GM12891 (cell line): Measurements from ENCODE around the gene TMEM258.

Experiments used
- DNase-seq: peaks from one replicate; pipeline ENCODE4 v3.0.0; 2011; ENCODE audit warnings: low spot score; ENCODE audit not compliant: insufficient read length
- FAIRE-seq: peaks from 2 replicates; lab custom pipeline; 2011; peaks lifted over from hg19 to GRCh38; lab: Jason Lieb, UNC
- PAX5 ChIP-seq: IDR thresholded peaks from 2 replicates; pipeline ENCODE4 v1.6.1; 2011; ENCODE audit warnings: low read length, moderate library complexity, mild to moderate bottlenecking; ENCODE audit not compliant: insufficient read depth, severe bottlenecking
- POLR2A ChIP-seq: IDR thresholded peaks from 2 replicates; pipeline ENCODE4 v1.6.1; 2011; ENCODE audit warnings: low read depth, low read length, control low read depth
- POLR2AphosphoS5 ChIP-seq: IDR thresholded peaks from 2 replicates; pipeline ENCODE4 v1.6.1; 2011; ENCODE audit warnings: low read depth, low read length, control low read depth
- POU2F2 ChIP-seq: IDR thresholded peaks from 2 replicates; pipeline ENCODE4 v1.6.1; 2011; ENCODE audit warnings: low read depth, mild to moderate bottlenecking, control low read depth, low read length, moderate library complexity
- SPI1 ChIP-seq: IDR thresholded peaks from 2 replicates; pipeline ENCODE4 v1.6.1; 2011; ENCODE audit warnings: low read depth, low read length, control low read depth
- TAF1 ChIP-seq: IDR thresholded peaks from 2 replicates; pipeline ENCODE4 v1.6.1; 2011; ENCODE audit warnings: low read depth, low read length, control low read depth

TMEM258 gene

GRCh38 chr11:61787928-61788491 is 4.4 kb downstream of the TMEM258 start:
- TF ChIP-seq POU2F2 (no peak), SPI1 (no peak), TAF1 (no peak), POLR2AphosphoS5 (no peak), PAX5 (no peak)
- FAIRE-seq (no peak), DNase-seq (no peak)

- FAIRE-seq (no peak), DNase-seq (no peak)
- TF ChIP-seq TAF1 (no peak), POLR2A (no peak), PAX5 (no peak), SPI1 (no peak), POLR2AphosphoS5 (no peak), POU2F2 (no peak)
Observed at GRCh38 chr11:61785837-61786402, 6.5 kb downstream of the TMEM258 start.

GRCh38 chr11:61784506-61784805 is 7.9 kb downstream of the TMEM258 start:
- TF ChIP-seq POLR2AphosphoS5 (0 out of 2 replicates have a peak, but pooled peaks have one; percentile 6), POLR2A (no peak)
- FAIRE-seq, result no peak
- DNase-seq, result no peak

- no peak for FAIRE-seq
- TF ChIP-seq TAF1 (no peak), POLR2AphosphoS5 (0 out of 2 replicates have a peak, but pooled peaks have one; percentile 18)
- DNase-seq, result no peak
Observed at GRCh38 chr11:61783717-61784505, 8.5 kb downstream of the TMEM258 start.

- TF ChIP-seq POU2F2 (no peak), PAX5 (no peak), POLR2A (no peak), SPI1 (no peak), TAF1 (no peak), POLR2AphosphoS5 (no peak)
- FAIRE-seq (no peak), DNase-seq (no peak)
Observed at GRCh38 chr11:61782841-61783240, 9.6 kb downstream of the TMEM258 start.

- DNase-seq (no peak), FAIRE-seq (no peak)
- no peak for TF ChIP-seq SPI1
- no peak for TF ChIP-seq POLR2AphosphoS5
- no peak for TF ChIP-seq PAX5
- TF ChIP-seq TAF1, result no peak
- no peak for TF ChIP-seq POLR2A
Observed at GRCh38 chr11:61782299-61782698, 10.1 kb downstream of the TMEM258 start.

- no peak for FAIRE-seq
- TF ChIP-seq SPI1 (no peak), PAX5 (no peak), POLR2A (no peak), POLR2AphosphoS5 (no peak), POU2F2 (no peak), TAF1 (no peak)
- DNase-seq, result no peak
Observed at GRCh38 chr11:61781585-61781984, 10.8 kb downstream of the TMEM258 start.

GRCh38 chr11:61780581-61781162 is 11.7 kb downstream of the TMEM258 start:
- TF ChIP-seq POU2F2 (no peak), SPI1 (no peak), PAX5 (no peak), TAF1 (no peak), POLR2AphosphoS5 (no peak), POLR2A (no peak)

GRCh38 chr11:61779666-61780525 is 12.5 kb downstream of the TMEM258 start:
- DNase-seq (no peak), FAIRE-seq (no peak)
- no peak for TF ChIP-seq TAF1
- TF ChIP-seq SPI1, result no peak
- TF ChIP-seq POU2F2, result no peak
- TF ChIP-seq POLR2A, result no peak
- TF ChIP-seq PAX5, result no peak
- TF ChIP-seq POLR2AphosphoS5, result no peak

More at GRCh38 chr11:61780581-61781162, 11.7 kb downstream of the TMEM258 start:
- FAIRE-seq (no peak), DNase-seq (no peak)
